Measurements from ENCODE around the gene CD14. TPM values are rescaled to one million over a fixed set of nuclear protein-coding genes. Genes with fewer than 3 reads are reported as not detected.

CD14 gene
- total RNA-seq, 1 experiment from 2014 or later: 0.13 TPM

GRCh38 chr5:140674629-140675028 lies 41.7 kb upstream of the CD14 start:
- TF ChIP-seq CTCF (conservative IDR thresholded peaks at IDR 0.05): no peak
- peaks cover 11 to 80% (median 36%) of the 10 kb centered on the region in 3 experiments for H3K36me3 Mint-ChIP-seq (ENCODE audit: insufficient read depth in 1 of 3, low read depth in 3 of 3)
- H3K79me1 ChIP-seq (ENCODE audit: insufficient read depth, low read depth, low read length, poor library complexity, severe bottlenecking): no peaks in the 10 kb centered on the region

More at GRCh38 chr5:140674629-140675028, 41.7 kb upstream of the CD14 start:
- no peak for DNase-seq
- Histone ChIP-seq H3K27me3 (ENCODE audit: insufficient read depth, low read length) (no peaks in the 10 kb centered on the region), H4K5ac (ENCODE audit: insufficient read length, low read depth, low read length) (no peak overlapping the region), H3K4me2 (ENCODE audit: insufficient read depth, insufficient read length, low read length) (no peak overlapping the region), H2BK5ac (ENCODE audit: insufficient read length, low read length) (no peak overlapping the region), H2BK12ac (ENCODE audit: insufficient read length, low read depth, low read length) (no peak overlapping the region), H2AFZ (ENCODE audit: low read length) (no peak overlapping the region), H3K23ac (ENCODE audit: insufficient read length, low read depth, low read length) (no peak overlapping the region), H4K91ac (ENCODE audit: insufficient read length, low read depth, low read length) (no peak overlapping the region), H4K20me1 (ENCODE audit: control insufficient read depth, insufficient read depth, insufficient read length) (no peaks in the 10 kb centered on the region), H3K9me3 (ENCODE audit: control insufficient read depth, low read depth, low read length) (no peaks in the 10 kb centered on the region), H2AK5ac (ENCODE audit: insufficient read length, low read length) (no peak overlapping the region), H3K9ac (ENCODE audit: extremely low read depth, insufficient read length, low read length) (no peak overlapping the region), H3K18ac (ENCODE audit: insufficient read length, low read depth, low read length) (no peak overlapping the region), H3K14ac (ENCODE audit: insufficient read depth, low read length) (no peak overlapping the region), H3K23me2 (ENCODE audit: insufficient read length, low read depth, low read length, poor library complexity, severe bottlenecking) (no peaks in the 10 kb centered on the region), H3K27ac (ENCODE audit: insufficient read length, low read depth, low read length) (no peak overlapping the region), H2BK15ac (ENCODE audit: low read depth, low read length) (no peak overlapping the region), H2BK20ac (ENCODE audit: low read depth, low read length, poor library complexity, severe bottlenecking) (no peak overlapping the region), H4K8ac (replicated peaks; ENCODE audit: insufficient read length, low read depth, low read length) (no peak overlapping the region), H3K79me2 (ENCODE audit: insufficient read depth, low read length) (no peaks in the 10 kb centered on the region), H3K4ac (ENCODE audit: low read depth, low read length) (no peak overlapping the region), H3K4me1 (ENCODE audit: insufficient read depth, low read length) (no peaks in the 10 kb centered on the region), H2BK120ac (ENCODE audit: low read depth, low read length, poor library complexity, severe bottlenecking) (no peak overlapping the region), H3K56ac (ENCODE audit: insufficient read length, low read depth, low read length) (no peak overlapping the region), H3T11ph (ENCODE audit: low read length) (no peak overlapping the region)
- WGBS (ENCODE audit: extremely low coverage, insufficient read length, low lambda C conversion rate): no CpG with 5 or more reads among the region's 4 CpGs
- H3K4me3 Mint-ChIP-seq: no peak overlapping the region
- no peak overlapping the region for H3K27ac Mint-ChIP-seq
- no peaks in the 10 kb centered on the region for H3K9me3 Mint-ChIP-seq
- peaks cover 0 to 6% of the 10 kb centered on the region in 2 experiments; a peak in 1 of 4 replicates for H3K4me1 Mint-ChIP-seq
- H3K27me3 Mint-ChIP-seq (ENCODE audit: low read depth): no peaks in the 10 kb centered on the region

Measured in H9 (cell line).